HEK293 (cell line): Measurements from ENCODE around the gene TMEM92.

Experiments
- CTCF ChIA-PET: fragments of 350-600 bp; formaldehyde crosslinking; extraction: SDS; loops from one replicate; lab custom pipeline; 2021; ENCODE audit warnings: antibody characterized with exemption; lab: Yijun Ruan, JAX
- POLR2A ChIA-PET: fragments of 300-600 bp; formaldehyde crosslinking; extraction: SDS; loops from one replicate; lab custom pipeline; 2020; ENCODE audit warnings: antibody characterized with exemption, inconsistent platforms; lab: Yijun Ruan, JAX
- H3K27ac ChIP-seq: fragments of 200-500 bp; sonication (Bioruptor generic); 2 replicates; pipeline ENCODE4 v1.5.1; 2014; ENCODE audit warnings: low read depth, low read length, control low read depth, inconsistent platforms; ENCODE audit errors: extremely low read depth
- H3K36me3 ChIP-seq, 2 experiments: fragments of 200-500 bp in 1 of 2; sonication (Bioruptor generic) in 1 of 2; 1 replicate in 1 of 2; 2 replicates in 1 of 2; pipeline ENCODE4 v1.5.1; 2014 to 2017; ENCODE audit warnings: inconsistent platforms in 2 of 2, low read length in 2 of 2; ENCODE audit not compliant: control insufficient read depth in 2 of 2, insufficient read depth in 1 of 2
- H3K4me1 ChIP-seq: fragments of 200-500 bp; sonication (Bioruptor generic); 2 replicates; pipeline ENCODE4 v1.5.1; 2014; ENCODE audit warnings: mild to moderate bottlenecking, low read length, inconsistent platforms; ENCODE audit not compliant: control insufficient read depth, insufficient read depth
- H3K4me3 ChIP-seq: 2 replicates; pipeline ENCODE4 v1.5.1; 2011; ENCODE audit warnings: low read depth, mild to moderate bottlenecking, control low read depth, low read length, moderate library complexity
- H3K9me3 ChIP-seq: fragments of 200-500 bp; sonication (Bioruptor generic); 2 replicates; pipeline ENCODE4 v1.5.1; 2014; ENCODE audit warnings: low read depth, low read length, inconsistent platforms; ENCODE audit not compliant: control insufficient read depth, insufficient read depth
- GLI4 ChIP-seq: fragments of 450-650 bp; formaldehyde crosslinking; IDR thresholded peaks from 2 replicates; pipeline ENCODE4 v1.5.1; 2016; ENCODE audit warnings: missing biosample characterization, missing genetic modification characterization
- PRDM1 ChIP-seq: fragments of 450-650 bp; formaldehyde crosslinking; IDR thresholded peaks from 2 replicates; pipeline ENCODE4; 2016; ENCODE audit warnings: missing biosample characterization, missing genetic modification characterization
- ZFP41 ChIP-seq: fragments of 450-650 bp; formaldehyde crosslinking; IDR thresholded peaks from 2 replicates; pipeline ENCODE4 v1.5.1; 2016; ENCODE audit warnings: missing biosample characterization, missing genetic modification characterization, borderline replicate concordance
- ZNF10 ChIP-seq: fragments of 450-650 bp; formaldehyde crosslinking; IDR thresholded peaks from 2 replicates; pipeline ENCODE4 v1.5.1; 2017; ENCODE audit warnings: missing biosample characterization, missing genetic modification characterization
- ZNF121 ChIP-seq: fragments of 450-650 bp; formaldehyde crosslinking; IDR thresholded peaks from 2 replicates; pipeline ENCODE4 v1.5.1; 2016; ENCODE audit warnings: missing biosample characterization, missing genetic modification characterization
- ZNF335 ChIP-seq: fragments of 450-650 bp; formaldehyde crosslinking; conservative IDR thresholded peaks from 2 replicates; pipeline ENCODE4 v1.5.1; 2016; ENCODE audit warnings: missing biosample characterization, missing genetic modification characterization
- ZNF350 ChIP-seq: fragments of 450-650 bp; formaldehyde crosslinking; IDR thresholded peaks from 2 replicates; pipeline ENCODE4 v1.5.0; 2017; ENCODE audit warnings: missing biosample characterization, mild to moderate bottlenecking, missing genetic modification characterization
- ZNF391 ChIP-seq: fragments of 450-650 bp; formaldehyde crosslinking; IDR thresholded peaks from 2 replicates; pipeline ENCODE4 v1.5.1; 2016; ENCODE audit warnings: low read depth, missing biosample characterization, missing genetic modification characterization, borderline replicate concordance
- ZNF530 ChIP-seq: fragments of 450-650 bp; formaldehyde crosslinking; IDR thresholded peaks from 2 replicates; pipeline ENCODE4 v1.5.1; 2016; ENCODE audit warnings: low read depth, missing biosample characterization, missing genetic modification characterization
- ZNF555 ChIP-seq: fragments of 450-650 bp; formaldehyde crosslinking; conservative IDR thresholded peaks from 2 replicates; pipeline ENCODE4 v1.5.1; 2017; ENCODE audit warnings: missing biosample characterization, mild to moderate bottlenecking, missing genetic modification characterization, inconsistent platforms
- ZNF629 ChIP-seq: fragments of 450-650 bp; formaldehyde crosslinking; IDR thresholded peaks from 2 replicates; pipeline ENCODE4 v1.5.1; 2017; ENCODE audit warnings: missing biosample characterization, missing genetic modification characterization
- TF ChIP-seq, protein P1 (sequence below): fragments of 450-650 bp; formaldehyde crosslinking; IDR thresholded peaks from 2 replicates; pipeline ENCODE4 v1.5.1; 2016; ENCODE audit warnings: missing biosample characterization, missing genetic modification characterization
- TF ChIP-seq, protein P2 (sequence below): fragments of 450-650 bp; formaldehyde crosslinking; IDR thresholded peaks from 2 replicates; pipeline ENCODE4 v1.5.1; 2016; ENCODE audit warnings: missing biosample characterization, missing genetic modification characterization
- TF ChIP-seq, protein P3 (sequence below): fragments of 450-650 bp; formaldehyde crosslinking; IDR thresholded peaks from 2 replicates; pipeline ENCODE4 v1.5.1; 2016; ENCODE audit warnings: missing biosample characterization, missing genetic modification characterization
- TF ChIP-seq, protein P4 (sequence below): fragments of 450-650 bp; formaldehyde crosslinking; IDR thresholded peaks from 2 replicates; pipeline ENCODE4 v1.5.1; 2016; ENCODE audit warnings: missing biosample characterization, missing genetic modification characterization, low read depth

The TMEM92 gene

DNA sequence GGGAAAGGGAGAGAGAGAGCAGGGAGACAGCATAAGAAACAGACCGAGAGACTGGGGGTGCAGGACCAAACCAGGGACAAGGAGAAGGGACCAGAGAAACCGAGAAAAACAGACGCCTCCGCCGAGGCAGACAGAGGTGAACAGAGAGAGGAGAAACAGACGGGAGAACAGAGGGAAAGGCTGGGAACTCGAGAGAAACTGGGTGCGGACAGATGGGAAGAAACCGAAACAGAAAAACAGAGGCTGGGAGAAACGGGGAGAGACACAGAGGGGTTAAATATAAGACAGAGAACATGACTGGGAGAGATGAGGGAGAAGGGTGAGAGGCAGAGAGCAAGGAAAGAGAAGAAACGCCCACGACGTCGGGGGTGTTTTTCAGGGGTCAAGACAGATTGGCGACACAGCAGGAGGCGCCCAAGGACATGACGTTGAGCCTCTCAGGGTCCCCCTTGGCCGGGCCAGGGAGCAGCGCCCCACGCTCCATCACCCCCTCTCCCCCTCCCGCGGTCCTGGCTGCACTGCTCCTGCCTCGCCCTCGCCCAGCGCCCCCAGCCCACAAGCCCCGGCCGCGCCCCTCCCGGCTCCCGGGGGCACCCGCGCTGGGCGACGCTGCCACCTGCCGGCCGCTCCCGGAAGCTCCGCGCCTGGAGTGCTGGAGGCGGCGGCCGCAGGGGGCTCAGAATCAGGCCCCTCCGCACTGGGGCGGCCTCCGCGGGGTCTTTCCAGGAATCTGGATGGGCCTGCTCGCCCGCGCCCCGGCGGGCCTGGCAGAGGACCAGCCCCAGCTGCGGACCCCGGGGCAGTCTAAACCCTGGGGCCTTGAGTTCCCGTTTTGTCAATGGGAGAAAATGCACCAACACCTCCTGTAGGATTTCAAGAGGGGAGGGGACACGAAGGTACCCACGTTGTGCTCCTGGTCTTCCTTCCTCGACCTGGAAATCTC is 1.3 kb upstream of the TMEM92 start (continued):
- TF ChIP-seq, protein P1, sequence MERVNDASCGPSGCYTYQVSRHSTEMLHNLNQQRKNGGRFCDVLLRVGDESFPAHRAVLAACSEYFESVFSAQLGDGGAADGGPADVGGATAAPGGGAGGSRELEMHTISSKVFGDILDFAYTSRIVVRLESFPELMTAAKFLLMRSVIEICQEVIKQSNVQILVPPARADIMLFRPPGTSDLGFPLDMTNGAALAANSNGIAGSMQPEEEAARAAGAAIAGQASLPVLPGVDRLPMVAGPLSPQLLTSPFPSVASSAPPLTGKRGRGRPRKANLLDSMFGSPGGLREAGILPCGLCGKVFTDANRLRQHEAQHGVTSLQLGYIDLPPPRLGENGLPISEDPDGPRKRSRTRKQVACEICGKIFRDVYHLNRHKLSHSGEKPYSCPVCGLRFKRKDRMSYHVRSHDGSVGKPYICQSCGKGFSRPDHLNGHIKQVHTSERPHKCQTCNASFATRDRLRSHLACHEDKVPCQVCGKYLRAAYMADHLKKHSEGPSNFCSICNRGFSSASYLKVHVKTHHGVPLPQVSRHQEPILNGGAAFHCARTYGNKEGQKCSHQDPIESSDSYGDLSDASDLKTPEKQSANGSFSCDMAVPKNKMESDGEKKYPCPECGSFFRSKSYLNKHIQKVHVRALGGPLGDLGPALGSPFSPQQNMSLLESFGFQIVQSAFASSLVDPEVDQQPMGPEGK, result peak; percentile 87
- TF ChIP-seq ZNF121 (tag by site-specific recombination) (no peak), GLI4 (tag by site-specific recombination) (no peak), ZNF350 (tag by site-specific recombination) (no peak), ZNF530 (tag by site-specific recombination) (no peak), ZFP41 (no peak), ZNF555 (tag by site-specific recombination) (no peak)
- TF ChIP-seq, protein P2, sequence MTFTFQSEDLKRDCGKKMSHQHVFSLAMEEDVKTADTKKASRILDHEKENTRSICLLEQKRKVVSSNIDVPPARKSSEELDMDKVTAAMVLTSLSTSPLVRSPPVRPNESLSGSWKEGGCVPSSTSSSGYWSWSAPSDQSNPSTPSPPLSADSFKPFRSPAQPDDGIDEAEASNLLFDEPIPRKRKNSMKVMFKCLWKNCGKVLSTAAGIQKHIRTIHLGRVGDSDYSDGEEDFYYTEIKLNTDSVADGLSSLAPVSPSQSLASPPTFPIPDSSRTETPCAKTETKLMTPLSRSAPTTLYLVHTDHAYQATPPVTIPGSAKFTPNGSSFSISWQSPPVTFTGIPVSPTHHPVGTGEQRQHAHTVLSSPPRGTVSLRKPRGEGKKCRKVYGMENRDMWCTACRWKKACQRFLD (tag by site-specific recombination), result no peak
- TF ChIP-seq, protein P3, sequence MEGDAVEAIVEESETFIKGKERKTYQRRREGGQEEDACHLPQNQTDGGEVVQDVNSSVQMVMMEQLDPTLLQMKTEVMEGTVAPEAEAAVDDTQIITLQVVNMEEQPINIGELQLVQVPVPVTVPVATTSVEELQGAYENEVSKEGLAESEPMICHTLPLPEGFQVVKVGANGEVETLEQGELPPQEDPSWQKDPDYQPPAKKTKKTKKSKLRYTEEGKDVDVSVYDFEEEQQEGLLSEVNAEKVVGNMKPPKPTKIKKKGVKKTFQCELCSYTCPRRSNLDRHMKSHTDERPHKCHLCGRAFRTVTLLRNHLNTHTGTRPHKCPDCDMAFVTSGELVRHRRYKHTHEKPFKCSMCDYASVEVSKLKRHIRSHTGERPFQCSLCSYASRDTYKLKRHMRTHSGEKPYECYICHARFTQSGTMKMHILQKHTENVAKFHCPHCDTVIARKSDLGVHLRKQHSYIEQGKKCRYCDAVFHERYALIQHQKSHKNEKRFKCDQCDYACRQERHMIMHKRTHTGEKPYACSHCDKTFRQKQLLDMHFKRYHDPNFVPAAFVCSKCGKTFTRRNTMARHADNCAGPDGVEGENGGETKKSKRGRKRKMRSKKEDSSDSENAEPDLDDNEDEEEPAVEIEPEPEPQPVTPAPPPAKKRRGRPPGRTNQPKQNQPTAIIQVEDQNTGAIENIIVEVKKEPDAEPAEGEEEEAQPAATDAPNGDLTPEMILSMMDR (tag by site-specific recombination), result peak; percentile 64
- TF ChIP-seq, protein P4, sequence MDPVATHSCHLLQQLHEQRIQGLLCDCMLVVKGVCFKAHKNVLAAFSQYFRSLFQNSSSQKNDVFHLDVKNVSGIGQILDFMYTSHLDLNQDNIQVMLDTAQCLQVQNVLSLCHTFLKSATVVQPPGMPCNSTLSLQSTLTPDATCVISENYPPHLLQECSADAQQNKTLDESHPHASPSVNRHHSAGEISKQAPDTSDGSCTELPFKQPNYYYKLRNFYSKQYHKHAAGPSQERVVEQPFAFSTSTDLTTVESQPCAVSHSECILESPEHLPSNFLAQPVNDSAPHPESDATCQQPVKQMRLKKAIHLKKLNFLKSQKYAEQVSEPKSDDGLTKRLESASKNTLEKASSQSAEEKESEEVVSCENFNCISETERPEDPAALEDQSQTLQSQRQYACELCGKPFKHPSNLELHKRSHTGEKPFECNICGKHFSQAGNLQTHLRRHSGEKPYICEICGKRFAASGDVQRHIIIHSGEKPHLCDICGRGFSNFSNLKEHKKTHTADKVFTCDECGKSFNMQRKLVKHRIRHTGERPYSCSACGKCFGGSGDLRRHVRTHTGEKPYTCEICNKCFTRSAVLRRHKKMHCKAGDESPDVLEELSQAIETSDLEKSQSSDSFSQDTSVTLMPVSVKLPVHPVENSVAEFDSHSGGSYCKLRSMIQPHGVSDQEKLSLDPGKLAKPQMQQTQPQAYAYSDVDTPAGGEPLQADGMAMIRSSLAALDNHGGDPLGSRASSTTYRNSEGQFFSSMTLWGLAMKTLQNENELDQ (tag by site-specific recombination), result no peak

DNA sequence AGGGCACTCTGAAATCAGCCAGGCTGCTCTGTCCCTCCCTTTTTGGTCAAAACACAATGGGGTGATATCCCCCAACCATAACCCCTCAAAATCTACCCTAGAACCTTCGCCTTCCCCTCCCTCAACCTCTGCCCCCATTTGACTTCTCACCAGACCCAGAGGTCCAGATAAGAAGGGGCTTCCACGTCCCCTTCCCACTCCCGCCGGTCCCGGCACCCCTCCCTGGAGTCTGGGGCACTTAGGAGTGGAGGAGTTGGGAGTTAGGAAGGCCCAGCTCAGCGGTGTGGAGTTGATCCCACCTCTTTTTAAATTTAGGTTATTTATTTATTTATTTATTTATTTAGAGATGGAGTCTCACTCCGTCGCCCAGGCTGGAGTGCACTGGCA is 619 bp upstream of the TMEM92 start:
- no peak overlapping the region for H3K27ac ChIP-seq
- POLR2A ChIA-PET, result interaction anchor here (0.7 to 2.0 kb wide), 3 partner anchors 23 to 73 kb away, joined by 3 to 9 read pairs (median 4); no protein-coding TSS in a partner anchor
- H3K9me3 ChIP-seq, result no peaks in the 10 kb centered on the region
- no peak overlapping the region for H3K4me3 ChIP-seq
- no peaks in the 10 kb centered on the region for H3K36me3 ChIP-seq
- TF ChIP-seq ZNF335 (tag by site-specific recombination) (0 out of 2 replicates have a peak, but pooled peaks have one; percentile 1), ZNF391 (no peak)
- TF ChIP-seq, all 188 proteins: peak for 1
- H3K4me1 ChIP-seq, result no peaks in the 10 kb centered on the region; the same call in 1 of the 2 replicates
- CTCF ChIA-PET, result interaction anchor here (0.5 to 21.9 kb wide), 18 partner anchors 8 to 629 kb away, joined by 3 to 487 read pairs (median 4); partner anchors contain the start of gene COL1A1

DNA sequence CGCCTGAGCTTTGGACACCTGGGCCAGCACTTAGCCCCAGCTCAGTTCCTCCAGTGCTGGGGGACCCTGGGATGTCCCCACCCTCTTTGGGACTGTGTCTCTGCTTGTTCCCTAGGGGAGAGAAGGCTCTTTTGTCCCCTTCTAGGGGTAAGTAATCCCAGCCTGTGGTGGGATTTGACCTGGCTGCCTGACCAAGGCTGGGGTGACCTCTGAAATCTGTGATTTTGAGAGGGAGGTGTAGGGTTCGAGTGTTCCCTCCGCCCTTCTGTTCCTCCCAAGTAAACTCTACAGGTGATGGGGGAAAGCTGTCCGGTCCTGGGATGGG is 593 bp downstream of the TMEM92 start:
- ChIA-PET POLR2A (interaction anchor here (2.0 kb wide), 1 partner anchor 75 kb away, joined by 9 read pairs; no protein-coding TSS in a partner anchor), CTCF (interaction anchor here (0.5 to 21.9 kb wide), 13 partner anchors 10 to 404 kb away, joined by 3 to 487 read pairs (median 5); partner anchors contain the start of gene COL1A1)
- Histone ChIP-seq H3K4me1 (no peaks in the 10 kb centered on the region; the same call in 1 of the 2 replicates), H3K36me3 (no peaks in the 10 kb centered on the region), H3K27ac (no peak overlapping the region), H3K4me3 (no peak overlapping the region), H3K9me3 (no peaks in the 10 kb centered on the region)
- no peak for TF ChIP-seq ZNF10 (tag by site-specific recombination)
- TF ChIP-seq ZNF629, result no peak
- no peak for TF ChIP-seq PRDM1 (tag by site-specific recombination)
- TF ChIP-seq, all 188 proteins: peak for 0
